IMR-90 (cell line): Measurements from ENCODE around the gene CABS1. TPM values are rescaled to one million over a fixed set of nuclear protein-coding genes. Genes with fewer than 3 reads are reported as not detected.

ENCODE experiments used
- ATAC-seq: fragments of 200-7000 bp; cut with Tn5 transposase; 2 replicates; pipeline ENCODE4 v1.9.1; 2020; ENCODE audit warnings: low read depth, mild to moderate bottlenecking, moderate library complexity
- BruUV-seq: library from RNA; stranded (reverse); fragments of 400-500 nt; replicated peaks from 2 replicates; lab custom pipeline; 2021; lab: Mats Ljungman, UMichigan
- CTCF ChIA-PET: fragments of 300-600 bp; formaldehyde crosslinking; extraction: SDS; loops from one replicate; lab custom pipeline; 2021; ENCODE audit warnings: antibody characterized with exemption; lab: Yijun Ruan, JAX
- POLR2A ChIA-PET: fragments of 300-600 bp; sonication (Branson Sonifier 250); formaldehyde crosslinking; loops from one replicate; lab custom pipeline; 2022; ENCODE audit warnings: antibody characterized with exemption; ENCODE audit not compliant: unreplicated experiment; lab: Charles Lee
- DNase-seq: peaks from one replicate; pipeline ENCODE4 v3.0.0; 2013
- H2AFZ ChIP-seq: replicated peaks from 2 replicates; pipeline ENCODE3; 2013; ENCODE audit warnings: low read length, mild to moderate bottlenecking; ENCODE audit not compliant: poor library complexity
- H2AK5ac ChIP-seq: 2 replicates; pipeline ENCODE4 v1.6.1; 2013; ENCODE audit warnings: low read depth, low read length, inconsistent platforms
- H2AK9ac ChIP-seq: replicated peaks from 2 replicates; pipeline ENCODE3; 2013; ENCODE audit warnings: mild to moderate bottlenecking, low read depth, low read length, moderate library complexity; ENCODE audit not compliant: poor library complexity
- H2BK120ac ChIP-seq: 2 replicates; pipeline ENCODE4 v1.6.1; 2013; ENCODE audit warnings: low read depth, low read length, inconsistent platforms
- H2BK15ac ChIP-seq: 3 replicates; pipeline ENCODE4 v1.6.1; 2013; ENCODE audit warnings: low read depth, low read length, inconsistent platforms
- H2BK20ac ChIP-seq: 2 replicates; pipeline ENCODE4 v1.6.1; 2013; ENCODE audit warnings: low read depth, mild to moderate bottlenecking, inconsistent platforms, low read length, moderate library complexity
- H2BK5ac ChIP-seq: 2 replicates; pipeline ENCODE4 v1.6.1; 2013; ENCODE audit warnings: mild to moderate bottlenecking, low read depth, low read length, inconsistent platforms; ENCODE audit not compliant: poor library complexity, severe bottlenecking
- H3K14ac ChIP-seq: replicated peaks from 2 replicates; pipeline ENCODE4 v1.6.1; 2013; ENCODE audit warnings: low read depth, low read length, inconsistent platforms
- H3K18ac ChIP-seq: 2 replicates; pipeline ENCODE4 v1.6.1; 2013; ENCODE audit warnings: low read depth, low read length, control low read depth
- H3K23ac ChIP-seq: 2 replicates; pipeline ENCODE4 v1.6.1; 2013; ENCODE audit warnings: low read depth, low read length, inconsistent platforms
- H3K27ac ChIP-seq: 2 replicates; pipeline ENCODE4 v1.5.1; 2013; ENCODE audit warnings: mild to moderate bottlenecking, control low read depth, low read length; ENCODE audit not compliant: insufficient read depth
- H3K27me3 ChIP-seq: 2 replicates; pipeline ENCODE4 v1.6.1; 2013; ENCODE audit warnings: low read length; ENCODE audit not compliant: control insufficient read depth, insufficient read depth
- H3K36me3 ChIP-seq: 2 replicates; pipeline ENCODE4 v1.6.1; 2013; ENCODE audit warnings: low read length, mixed read lengths; ENCODE audit not compliant: control insufficient read depth, insufficient read depth
- H3K4ac ChIP-seq: 2 replicates; pipeline ENCODE4 v1.6.1; 2013; ENCODE audit warnings: low read depth, low read length, inconsistent platforms
- H3K4me1 ChIP-seq: 2 replicates; pipeline ENCODE4 v1.6.1; 2013; ENCODE audit warnings: low read length, mixed read lengths; ENCODE audit not compliant: control insufficient read depth, insufficient read depth
- H3K4me2 ChIP-seq: 2 replicates; pipeline ENCODE4 v1.6.1; 2013; ENCODE audit warnings: low read depth, mild to moderate bottlenecking, control low read depth, low read length, moderate library complexity
- H3K4me3 ChIP-seq: 2 replicates; pipeline ENCODE4 v1.5.1; 2013; ENCODE audit warnings: low read depth, mild to moderate bottlenecking, control low read depth, low read length, moderate library complexity; ENCODE audit not compliant: insufficient read depth
- H3K56ac ChIP-seq: 2 replicates; pipeline ENCODE4 v1.6.1; 2013; ENCODE audit warnings: low read length, inconsistent platforms; ENCODE audit not compliant: insufficient read depth; ENCODE audit errors: extremely low read depth
- H3K79me1 ChIP-seq, 2 experiments: 2 replicates each; pipeline ENCODE4 v1.6.1; 2013; ENCODE audit warnings: low read length in 2 of 2, inconsistent platforms in 1 of 2, low read depth in 1 of 2
- H3K9ac ChIP-seq: 2 replicates; pipeline ENCODE4 v1.6.1; 2013; ENCODE audit warnings: low read depth, low read length, control low read depth
- H3K9me1 ChIP-seq: 2 replicates; pipeline ENCODE4 v1.6.1; 2013; ENCODE audit warnings: low read length, inconsistent platforms; ENCODE audit not compliant: insufficient read depth
- H3K9me3 ChIP-seq: 2 replicates; pipeline ENCODE4 v1.6.1; 2013; ENCODE audit warnings: low read length; ENCODE audit not compliant: control insufficient read depth, insufficient read depth
- H4K20me1 ChIP-seq: 2 replicates; pipeline ENCODE4 v1.6.1; 2013; ENCODE audit warnings: low read length, inconsistent platforms; ENCODE audit not compliant: insufficient read depth
- H4K5ac ChIP-seq: 2 replicates; pipeline ENCODE4 v1.6.1; 2013; ENCODE audit warnings: mild to moderate bottlenecking, low read depth, low read length, control low read depth
- H4K8ac ChIP-seq, 2 experiments: 2 replicates each; pipeline ENCODE4 v1.6.1; 2013; ENCODE audit warnings: low read depth in 2 of 2, low read length in 2 of 2, control low read depth in 1 of 2, inconsistent platforms in 1 of 2
- H4K91ac ChIP-seq: 2 replicates; pipeline ENCODE4 v1.6.1; 2013; ENCODE audit warnings: low read depth, low read length, inconsistent platforms; ENCODE audit not compliant: insufficient read depth
- CEBPB ChIP-seq: IDR thresholded peaks from 2 replicates; pipeline ENCODE4 v1.6.1; 2012; ENCODE audit warnings: low read depth, low read length, improper control_type of control experiment
- FOS ChIP-seq: fragments of 150-350 bp; IDR thresholded peaks from 2 replicates; pipeline ENCODE4 v1.6.1; 2016; ENCODE audit warnings: low read depth, low read length
- MAFK ChIP-seq: IDR thresholded peaks from 2 replicates; pipeline ENCODE4 v1.6.1; 2012; ENCODE audit warnings: low read depth, low read length, improper control_type of control experiment
- RCOR1 ChIP-seq: IDR thresholded peaks from 2 replicates; pipeline ENCODE4 v1.6.1; 2012; ENCODE audit warnings: mild to moderate bottlenecking, low read length, improper control_type of control experiment; ENCODE audit not compliant: insufficient replicate concordance
- SMC3 ChIP-seq: fragments of 150-350 bp; IDR thresholded peaks from 2 replicates; pipeline ENCODE4 v1.6.1; 2016; ENCODE audit warnings: low read depth, mild to moderate bottlenecking, antibody characterized with exemption, low read length, moderate library complexity
- WGBS, 2 experiments: methylation state at CpG; one replicate each; pipeline versions ENCODE4 v1.1.5 to v1.1.7; 2013; ENCODE audit warnings: missing lambda C conversion rate in 2 of 2; ENCODE audit not compliant: insufficient read length in 1 of 2; ENCODE audit errors: extremely low coverage in 2 of 2; 5-methylcytosine and 5-hydroxymethylcytosine counted together
- dilution Hi-C: fragments of 300-500 bp; cut with HindIII; formaldehyde crosslinking; loops from one replicate; pipeline ENCODE4 v1.14.3; 2018; ENCODE audit warnings: low sequenced_read_pairs; ENCODE audit not compliant: unreplicated experiment
- in situ Hi-C: fragments of 300-500 bp; cut with MboI; formaldehyde crosslinking; loops from 3 replicates; pipeline ENCODE4 v1.14.3; 2019; ENCODE audit warnings: low sequenced_read_pairs, inconsistent platforms, mixed read lengths
- intact Hi-C: fragments of 100-400 bp; cut with micrococcal nuclease; formaldehyde crosslinking; loops from 2 replicates; pipeline ENCODE4 v1.10.0; 2022
- polyA plus RNA-seq, 3 experiments: library from polyadenylated mRNA; depleted of rRNA; stranded (reverse); fragments of >200 nt; gene quantifications; 2 replicates each; pipeline ENCODE4 v1.2.3, GENCODE V29; 2012; ENCODE audit warnings: low replicate concordance in 1 of 3
- total RNA-seq: library from RNA; depleted of rRNA; stranded (reverse); fragments of >200 nt; gene quantifications from 2 replicates; pipeline ENCODE4 v1.2.3, GENCODE V29; 2012

Gene CABS1
- total and polyA plus RNA-seq, 2 of the 4 experiments (the other 2 are of a cell fraction): not detected

- no peaks in the 10 kb centered on the region for H3K79me1 ChIP-seq
- H3K18ac ChIP-seq: no peak overlapping the region
- ATAC-seq (no peak), DNase-seq (no peak)
- H4K8ac ChIP-seq: no peak overlapping the region
- dilution Hi-C loops: no loop called here
- H2AK9ac ChIP-seq: no peak overlapping the region
- H3K9ac ChIP-seq: no peak overlapping the region
- H2BK120ac ChIP-seq: no peak overlapping the region
- BruUV-seq: no TSS peak
- no peak overlapping the region for H3K56ac ChIP-seq
- H4K5ac ChIP-seq: no peak overlapping the region
- H3K4ac ChIP-seq: no peak overlapping the region
- H3K4me1 ChIP-seq: no peaks in the 10 kb centered on the region
- H3K27ac ChIP-seq: no peak overlapping the region
- no peak overlapping the region for H2BK20ac ChIP-seq
- CTCF ChIA-PET: no interaction called here
- no peaks in the 10 kb centered on the region for H3K9me3 ChIP-seq
- no peak overlapping the region for H3K14ac ChIP-seq
- intact Hi-C loops: no loop called here
- no CpG with 5 or more reads among the region's 2 CpGs for WGBS, 2 experiments
- H2BK5ac ChIP-seq: no peak overlapping the region
- H2AK5ac ChIP-seq: no peak overlapping the region
- no peak overlapping the region for H4K91ac ChIP-seq
- no peak overlapping the region for H3K23ac ChIP-seq
- TF ChIP-seq RCOR1: no peak
- no peak for TF ChIP-seq FOS
- TF ChIP-seq CEBPB: no peak
- TF ChIP-seq SMC3: no peak
- TF ChIP-seq MAFK: no peak
- no peak overlapping the region for H3K4me2 ChIP-seq
- no peak overlapping the region for H2AFZ ChIP-seq
- H3K36me3 ChIP-seq: no peaks in the 10 kb centered on the region
- no peak overlapping the region for H2BK15ac ChIP-seq
- in situ Hi-C loops: no loop called here
- no peaks in the 10 kb centered on the region for H3K9me1 ChIP-seq
- POLR2A ChIA-PET: no interaction called here
- no peak overlapping the region for H3K4me3 ChIP-seq
- no peaks in the 10 kb centered on the region for H3K27me3 ChIP-seq
- H4K20me1 ChIP-seq: no peaks in the 10 kb centered on the region
Measured at GRCh38 chr4:70365479-70365878, 30.7 kb downstream of the CABS1 start.
